Hepatocyte (in vitro differentiated cells): ENCODE results near the gene SALL4. TPM values are rescaled to one million over a fixed set of nuclear protein-coding genes. Genes with fewer than 3 reads are reported as not detected.

Experiments
- DNase-seq: peaks from one replicate; pipeline ENCODE4 v3.0.0-alpha.2; 2016; ENCODE audit warnings: low spot score
- H2AFZ ChIP-seq: fragments of 200-600 bp; sonication (generic); 2 replicates; pipeline ENCODE4 v1.6.0; 2016; ENCODE audit warnings: antibody characterized with exemption, mild to moderate bottlenecking
- H3K27ac ChIP-seq: fragments of 200-600 bp; sonication (generic); 2 replicates; pipeline ENCODE4 v1.5.1; 2016; ENCODE audit warnings: mild to moderate bottlenecking
- H3K27me3 ChIP-seq: fragments of 200-600 bp; sonication (generic); 2 replicates; pipeline ENCODE4 v1.6.1; 2016
- H3K36me3 ChIP-seq: fragments of 200-600 bp; sonication (generic); replicated peaks from 2 replicates; pipeline ENCODE4 v1.5.1; 2016; ENCODE audit warnings: low read depth; ENCODE audit not compliant: insufficient read depth
- H3K4me1 ChIP-seq: fragments of 200-600 bp; sonication (generic); 2 replicates; pipeline ENCODE4 v1.5.1; 2016; ENCODE audit warnings: mild to moderate bottlenecking, moderate library complexity; ENCODE audit not compliant: insufficient read depth
- H3K4me2 ChIP-seq: fragments of 200-600 bp; sonication (generic); 2 replicates; pipeline ENCODE4 v1.6.0; 2016
- H3K4me3 ChIP-seq: fragments of 200-600 bp; sonication (generic); 2 replicates; pipeline ENCODE4 v1.5.1; 2016; ENCODE audit warnings: mild to moderate bottlenecking
- H3K79me2 ChIP-seq: fragments of 200-600 bp; sonication (generic); 2 replicates; pipeline ENCODE4 v1.6.0; 2017; ENCODE audit warnings: mild to moderate bottlenecking
- H3K9me2 ChIP-seq: fragments of 200-600 bp; sonication (generic); replicated peaks from 2 replicates; pipeline ENCODE4 v1.6.0; 2017; ENCODE audit warnings: mild to moderate bottlenecking; ENCODE audit not compliant: insufficient read depth
- H3K9me3 ChIP-seq: fragments of 200-600 bp; sonication (generic); 2 replicates; pipeline ENCODE4 v1.5.1; 2016; ENCODE audit warnings: low read depth, mild to moderate bottlenecking
- H4K20me1 ChIP-seq: fragments of 200-600 bp; sonication (generic); 2 replicates; pipeline ENCODE4 v1.6.0; 2016; ENCODE audit warnings: mild to moderate bottlenecking; ENCODE audit not compliant: insufficient read depth, poor library complexity, severe bottlenecking
- EZH2 ChIP-seq: fragments of 200-600 bp; sonication (generic); IDR thresholded peaks from 2 replicates; pipeline ENCODE4 v1.6.1; 2016; ENCODE audit warnings: antibody characterized with exemption, mild to moderate bottlenecking, borderline replicate concordance
- EZH2phosphoT487 ChIP-seq: fragments of 200-600 bp; sonication (generic); IDR thresholded peaks from one replicate; pipeline ENCODE4 v1.6.1; 2018; ENCODE audit warnings: antibody characterized with exemption, mild to moderate bottlenecking, low read depth, moderate library complexity; ENCODE audit not compliant: unreplicated experiment, severe bottlenecking
- WGBS: methylation state at CpG from one replicate; pipeline ENCODE4 v1.1.6; 2016; ENCODE audit warnings: low lambda C conversion rate; ENCODE audit errors: missing lambda C conversion rate; 5-methylcytosine and 5-hydroxymethylcytosine counted together
- polyA plus RNA-seq: library from polyadenylated mRNA; unstranded; fragments of >200 nt; fragmentation: Nextera tagmentation; extraction: Ambion mirVana; gene quantifications from 2 replicates; pipeline ENCODE4 v1.2.1, GENCODE V29; 2016
- total RNA-seq: library from RNA; depleted of rRNA; stranded (reverse); fragments of >200 nt; gene quantifications from 2 replicates; pipeline ENCODE4 v1.2.3, GENCODE V29; 2014
- TF ChIP-seq, protein P1 (sequence below): fragments of 200-600 bp; sonication (generic); IDR thresholded peaks from 2 replicates; pipeline ENCODE4 v1.5.1; 2016; ENCODE audit warnings: antibody characterized with exemption, mild to moderate bottlenecking; ENCODE audit not compliant: poor library complexity

Gene SALL4
- total and polyA plus RNA-seq, 2 experiments from 2014 or later: 6.3 to 14.9 TPM

DNA sequence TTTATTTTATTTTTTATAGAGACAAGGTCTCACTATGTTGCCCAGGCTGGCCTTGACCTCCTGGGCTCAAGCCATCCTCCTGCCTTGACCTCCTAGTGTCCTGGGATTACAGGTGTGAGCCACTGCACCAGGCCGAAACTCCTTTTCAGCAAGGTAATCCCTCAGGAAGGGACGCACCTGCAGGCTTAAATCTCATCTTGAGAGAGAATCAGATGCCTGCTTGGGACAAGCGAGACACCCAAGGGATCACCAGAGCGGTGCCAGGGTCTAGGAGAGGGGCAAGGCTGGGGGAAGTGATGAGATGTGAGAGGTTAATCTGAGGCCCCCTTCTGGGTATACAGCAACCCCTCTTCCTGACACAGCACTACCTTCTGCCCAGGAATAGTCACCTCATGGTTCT, 30.1 kb downstream of the SALL4 start:
- no peaks in the 10 kb centered on the region for H4K20me1 ChIP-seq
- no peaks in the 10 kb centered on the region for H3K9me3 ChIP-seq
- peaks cover 6% of the 10 kb centered on the region for H3K79me2 ChIP-seq
- DNase-seq: no peak
- no peak overlapping the region for H3K4me2 ChIP-seq
- H2AFZ ChIP-seq: no peak overlapping the region
- H3K36me3 ChIP-seq: no peaks in the 10 kb centered on the region
- 98% methylated on average over 4 of the region's 4 CpGs for WGBS
- H3K4me3 ChIP-seq: no peak overlapping the region
- TF ChIP-seq, protein P1, sequence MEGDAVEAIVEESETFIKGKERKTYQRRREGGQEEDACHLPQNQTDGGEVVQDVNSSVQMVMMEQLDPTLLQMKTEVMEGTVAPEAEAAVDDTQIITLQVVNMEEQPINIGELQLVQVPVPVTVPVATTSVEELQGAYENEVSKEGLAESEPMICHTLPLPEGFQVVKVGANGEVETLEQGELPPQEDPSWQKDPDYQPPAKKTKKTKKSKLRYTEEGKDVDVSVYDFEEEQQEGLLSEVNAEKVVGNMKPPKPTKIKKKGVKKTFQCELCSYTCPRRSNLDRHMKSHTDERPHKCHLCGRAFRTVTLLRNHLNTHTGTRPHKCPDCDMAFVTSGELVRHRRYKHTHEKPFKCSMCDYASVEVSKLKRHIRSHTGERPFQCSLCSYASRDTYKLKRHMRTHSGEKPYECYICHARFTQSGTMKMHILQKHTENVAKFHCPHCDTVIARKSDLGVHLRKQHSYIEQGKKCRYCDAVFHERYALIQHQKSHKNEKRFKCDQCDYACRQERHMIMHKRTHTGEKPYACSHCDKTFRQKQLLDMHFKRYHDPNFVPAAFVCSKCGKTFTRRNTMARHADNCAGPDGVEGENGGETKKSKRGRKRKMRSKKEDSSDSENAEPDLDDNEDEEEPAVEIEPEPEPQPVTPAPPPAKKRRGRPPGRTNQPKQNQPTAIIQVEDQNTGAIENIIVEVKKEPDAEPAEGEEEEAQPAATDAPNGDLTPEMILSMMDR: no peak
- no peak for TF ChIP-seq EZH2phosphoT487
- TF ChIP-seq EZH2: no peak
- H3K27me3 ChIP-seq: no peaks in the 10 kb centered on the region
- no peaks in the 10 kb centered on the region for H3K9me2 ChIP-seq
- no peaks in the 10 kb centered on the region for H3K4me1 ChIP-seq
- H3K27ac ChIP-seq: no peak overlapping the region

DNA sequence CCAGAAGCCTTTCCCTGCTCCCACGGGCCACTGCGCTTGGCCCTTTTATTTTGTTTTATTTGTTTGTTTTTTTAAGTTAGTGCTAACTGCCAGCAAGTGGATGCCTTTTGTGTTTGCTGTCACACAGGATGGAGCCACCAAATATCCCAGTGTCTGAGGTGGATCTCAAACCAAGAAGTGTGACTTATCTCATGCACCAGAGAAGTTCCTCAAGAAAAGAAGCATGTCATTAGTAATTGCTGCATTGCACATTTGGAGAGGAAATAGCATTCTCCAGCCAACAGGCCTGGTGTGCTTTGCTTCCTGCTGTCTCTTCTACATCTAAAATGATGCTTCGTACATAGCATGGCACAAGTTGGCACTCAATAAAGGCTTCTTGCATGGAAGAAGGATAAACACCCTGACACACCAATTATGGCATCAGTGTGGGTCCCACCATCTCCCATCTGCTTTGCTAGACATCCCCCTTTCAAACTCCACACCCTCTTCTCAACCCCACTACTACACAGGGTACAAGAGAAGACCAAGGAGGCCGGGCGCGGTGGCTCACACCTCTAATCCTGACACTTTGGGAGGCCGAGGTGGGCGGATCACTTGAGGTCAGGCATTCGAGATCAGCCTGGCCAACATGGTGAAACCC, 32.2 kb downstream of the SALL4 start:
- no peaks in the 10 kb centered on the region for H3K36me3 ChIP-seq
- H3K9me3 ChIP-seq: no peaks in the 10 kb centered on the region
- H3K4me1 ChIP-seq: peaks cover 3% of the 10 kb centered on the region
- H3K4me2 ChIP-seq: no peak overlapping the region
- DNase-seq: no peak
- H3K27me3 ChIP-seq: no peaks in the 10 kb centered on the region
- H4K20me1 ChIP-seq: no peaks in the 10 kb centered on the region
- no peaks in the 10 kb centered on the region for H3K9me2 ChIP-seq
- no peak for TF ChIP-seq EZH2phosphoT487
- TF ChIP-seq EZH2: no peak
- TF ChIP-seq, protein P1: no peak
- no peak overlapping the region for H3K4me3 ChIP-seq
- 96% methylated on average over 9 of the region's 9 CpGs for WGBS
- no peak overlapping the region for H2AFZ ChIP-seq
- no peak overlapping the region for H3K27ac ChIP-seq
- peaks cover 23% of the 10 kb centered on the region for H3K79me2 ChIP-seq

DNA sequence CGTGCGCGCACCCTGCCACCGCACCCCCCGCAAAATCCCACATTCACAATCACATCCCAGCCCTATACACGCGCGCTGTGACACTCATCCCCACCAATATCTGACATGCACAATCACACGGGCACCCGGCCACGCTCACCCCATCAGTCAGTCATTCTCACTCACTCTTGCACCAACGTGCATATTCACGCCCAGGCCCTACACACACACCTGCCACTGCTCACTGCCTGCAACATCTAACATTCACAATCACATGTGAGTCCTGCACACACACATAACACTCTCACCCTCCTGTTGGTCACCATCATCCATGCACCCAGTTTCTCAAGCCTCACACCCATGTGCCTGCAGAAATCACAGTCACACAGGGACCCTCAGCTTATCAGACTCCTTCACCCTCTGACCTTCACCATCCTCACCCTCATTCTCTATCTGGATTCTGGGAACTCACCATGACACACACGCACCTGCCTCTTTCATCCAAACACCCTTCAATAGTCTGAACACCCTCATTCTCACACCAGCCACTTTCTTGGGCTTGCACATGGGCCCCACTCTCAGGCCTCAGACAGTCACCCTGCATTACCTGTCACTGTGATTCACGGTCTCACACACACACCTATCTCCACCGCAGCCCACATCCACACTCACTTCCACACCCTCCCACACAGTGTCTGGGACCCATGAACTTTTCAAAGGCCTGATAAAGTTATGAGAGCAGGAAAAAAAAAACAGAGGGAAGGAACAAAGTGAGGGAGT, 33.4 kb downstream of the SALL4 start:
- Histone ChIP-seq H3K4me2 (peak overlapping the region; percentile 72), H3K4me1 (peaks cover 3% of the 10 kb centered on the region), H3K27ac (no peak overlapping the region), H3K79me2 (peaks cover 34% of the 10 kb centered on the region), H3K9me3 (no peaks in the 10 kb centered on the region), H3K4me3 (no peak overlapping the region), H3K9me2 (no peaks in the 10 kb centered on the region), H3K27me3 (no peaks in the 10 kb centered on the region), H4K20me1 (no peaks in the 10 kb centered on the region), H2AFZ (no peak overlapping the region), H3K36me3 (no peaks in the 10 kb centered on the region)
- TF ChIP-seq EZH2phosphoT487 (no peak), EZH2 (no peak)
- TF ChIP-seq, protein P1: no peak
- 53% methylated on average over 10 of the region's 16 CpGs for WGBS
- DNase-seq: no peak
